ENCODE results near the gene MAPK1IP1L. TPM values are rescaled to one million over a fixed set of nuclear protein-coding genes. Genes with fewer than 3 reads are reported as not detected.
A peak's percentile ranks its signal among the peaks of the same experiment; 100 is the strongest.
"Not testable (repeated sequence)": the region's sequence is repeated elsewhere in the genome, so short reads cannot be mapped to it uniquely, and the experiment has no call there.

Gene MAPK1IP1L
- polyA plus RNA-seq, 3 donors = 105 to 121 (median 114) TPM

- DNase-seq = peak; percentile 21
Observed at GRCh38 chr14:55052269-55052930, 953 bp downstream of the MAPK1IP1L start.

DNA sequence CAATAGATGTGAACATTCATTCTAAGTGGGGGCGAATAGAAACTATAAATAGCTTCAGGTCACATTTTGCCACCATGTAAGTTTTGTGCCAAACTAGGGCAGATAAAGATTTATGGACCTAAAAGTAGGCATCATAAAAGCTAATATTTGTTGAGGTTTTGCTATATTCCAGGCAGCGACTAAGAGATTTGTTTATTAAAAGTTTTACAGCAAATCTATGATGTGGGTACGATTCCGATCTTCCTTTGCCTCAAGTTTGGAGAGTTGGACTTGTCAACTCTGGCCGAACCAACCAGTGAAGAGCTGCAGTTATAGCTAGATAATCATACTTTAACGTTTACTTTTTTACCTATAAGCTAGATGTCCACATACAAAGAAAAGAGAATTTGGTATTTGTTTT, 1.6 kb downstream of the MAPK1IP1L start:
- no peak for DNase-seq

- no peak for DNase-seq
Observed at GRCh38 chr14:55053500-55053899, 2.1 kb downstream of the MAPK1IP1L start.

DNA sequence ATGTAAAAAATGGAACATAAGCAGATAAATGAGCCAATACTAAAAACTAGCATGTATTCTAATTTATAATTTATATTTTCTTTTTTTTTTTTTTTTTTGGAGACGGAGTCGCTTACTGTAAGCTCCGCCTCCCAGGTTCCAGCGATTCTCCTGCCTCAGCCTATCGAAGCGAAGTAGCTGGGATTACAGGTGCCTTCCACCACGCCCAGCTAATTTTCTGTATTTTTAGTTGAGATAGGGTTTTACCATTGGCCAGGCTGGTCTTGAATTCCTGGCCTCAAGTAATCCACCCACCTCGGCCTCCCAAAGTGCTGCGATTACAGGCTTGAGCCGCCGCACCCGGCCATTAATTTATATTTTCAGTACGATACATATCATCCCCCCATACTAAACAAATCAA, 2.7 kb downstream of the MAPK1IP1L start:
- DNase-seq = no peak

DNA sequence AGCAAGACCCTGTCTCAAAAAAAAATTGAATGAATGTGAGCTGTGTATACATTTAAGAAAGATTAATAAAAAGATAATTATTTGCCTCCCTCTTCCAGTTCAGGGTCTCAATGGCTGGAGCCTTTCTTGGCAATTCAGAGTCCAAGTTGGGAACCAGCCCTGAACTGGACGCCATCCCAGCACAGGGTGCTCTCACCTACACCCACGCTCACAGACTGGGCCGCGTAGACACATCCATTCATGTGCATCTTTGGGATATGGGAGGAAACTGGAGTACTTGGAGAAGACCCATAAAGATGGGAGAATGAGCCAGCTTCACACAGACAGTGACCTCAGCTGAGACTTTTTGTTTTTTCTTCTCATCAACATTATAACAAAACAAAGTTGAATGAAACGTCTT, 6.5 kb downstream of the MAPK1IP1L start:
- no peak for DNase-seq

GRCh38 chr14:55059333-55059732, 7.9 kb downstream of the MAPK1IP1L start:
- no peak for DNase-seq

DNA sequence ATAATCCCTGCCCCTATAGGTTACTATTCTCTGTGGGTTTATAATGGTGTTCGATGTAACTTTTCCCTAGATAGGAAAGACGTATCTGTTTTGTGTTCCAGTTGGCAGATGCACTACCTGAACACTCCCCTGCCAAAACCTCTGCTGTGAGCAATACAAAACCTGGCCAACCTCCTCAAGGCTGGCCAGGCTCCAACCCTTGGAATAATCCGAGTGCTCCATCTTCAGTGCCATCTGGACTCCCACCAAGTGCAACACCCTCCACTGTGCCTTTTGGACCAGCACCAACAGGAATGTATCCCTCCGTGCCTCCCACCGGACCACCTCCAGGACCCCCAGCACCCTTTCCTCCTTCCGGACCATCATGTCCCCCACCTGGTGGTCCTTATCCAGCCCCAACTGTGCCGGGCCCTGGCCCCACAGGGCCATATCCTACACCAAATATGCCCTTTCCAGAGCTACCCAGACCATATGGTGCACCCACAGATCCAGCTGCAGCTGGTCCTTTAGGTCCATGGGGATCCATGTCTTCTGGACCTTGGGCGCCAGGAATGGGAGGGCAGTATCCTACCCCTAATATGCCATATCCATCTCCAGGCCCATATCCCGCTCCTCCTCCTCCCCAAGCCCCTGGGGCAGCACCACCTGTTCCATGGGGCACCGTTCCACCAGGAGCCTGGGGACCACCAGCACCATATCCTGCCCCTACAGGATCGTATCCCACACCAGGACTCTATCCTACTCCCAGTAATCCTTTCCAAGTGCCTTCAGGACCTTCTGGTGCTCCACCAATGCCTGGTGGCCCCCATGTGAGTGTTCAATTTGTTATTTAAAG, 11.3 kb downstream of the MAPK1IP1L start:
- DNase-seq = no peak

DNA sequence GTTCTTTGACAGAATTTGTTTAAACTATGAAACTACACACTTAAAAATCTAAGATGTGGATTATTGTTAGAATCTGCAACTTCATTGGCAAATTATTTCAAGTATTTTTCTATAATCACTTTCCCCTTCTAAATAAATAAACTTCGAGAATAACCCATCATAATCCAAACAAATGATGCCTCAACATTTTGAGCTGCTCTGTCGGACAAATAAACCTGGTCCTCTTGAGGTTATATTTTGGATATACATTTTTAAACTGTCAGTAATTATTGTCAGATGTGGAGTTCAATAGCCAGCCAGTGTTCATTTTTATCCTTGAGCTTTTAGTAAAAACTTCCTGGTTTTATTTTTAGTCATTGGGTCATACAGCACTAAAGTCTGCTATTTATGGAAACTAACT, 13.4 kb downstream of the MAPK1IP1L start:
- not testable (repeated sequence) for DNase-seq

DNA sequence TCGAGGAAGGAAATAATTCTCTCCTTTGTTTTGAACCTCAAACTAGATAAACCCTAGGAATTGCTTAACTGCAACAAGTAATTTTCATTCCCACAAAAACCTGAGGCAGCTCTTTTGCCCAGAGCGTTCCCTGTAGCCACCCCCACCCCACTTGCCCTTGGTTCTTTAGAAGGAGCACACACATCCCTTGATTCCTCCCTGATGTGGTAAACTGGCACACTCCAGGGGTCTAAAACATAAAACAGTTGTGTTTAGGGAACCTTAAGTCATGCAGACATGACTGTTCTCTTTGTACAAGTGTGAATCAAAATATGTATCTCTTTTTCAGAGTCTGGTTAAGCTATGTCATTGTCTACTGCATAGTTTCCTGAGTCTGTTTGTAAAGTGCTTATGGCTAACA, 14.0 kb downstream of the MAPK1IP1L start:
- DNase-seq = no peak

DNA sequence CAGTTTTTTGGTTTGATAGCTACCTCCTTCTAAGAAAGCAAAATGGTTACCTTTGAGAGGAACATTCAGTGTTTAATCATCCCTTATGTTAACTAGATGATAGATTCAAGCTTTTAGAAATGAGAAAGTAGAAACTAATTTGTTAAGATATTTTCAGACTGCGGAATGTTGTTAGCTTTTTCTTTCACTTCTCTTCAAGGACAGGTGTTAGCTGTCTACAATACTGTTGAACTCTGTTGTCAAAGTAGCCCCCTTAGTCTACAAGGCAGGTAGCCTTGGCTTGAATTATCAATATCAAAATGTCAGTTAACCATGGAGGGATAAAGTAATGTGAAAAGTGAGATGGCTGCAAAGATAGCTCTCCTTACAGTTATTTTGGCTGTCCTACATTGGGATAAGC, 14.8 kb downstream of the MAPK1IP1L start:
- DNase-seq = no peak

DNA sequence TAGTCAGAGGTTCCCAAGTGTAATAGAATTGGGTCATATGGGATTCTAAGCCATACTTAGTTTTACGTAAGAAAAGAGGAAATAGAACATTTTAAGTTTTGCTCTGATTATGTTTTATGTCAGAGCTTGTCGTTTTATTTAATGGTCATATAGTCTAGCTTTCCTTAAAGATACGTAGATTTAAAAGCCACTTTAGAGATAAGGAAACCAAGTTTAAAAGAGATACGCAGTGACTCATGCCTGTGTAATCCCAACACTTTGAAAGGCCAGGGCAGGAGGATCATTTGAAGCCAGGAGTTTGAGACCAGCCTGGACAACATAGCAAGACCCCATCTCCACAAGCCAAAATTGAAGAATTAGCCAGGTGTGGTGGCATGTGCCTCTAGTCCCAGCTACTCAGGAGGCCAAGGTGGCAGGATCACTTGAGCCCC, 19.5 kb downstream of the MAPK1IP1L start:
- DNase-seq = no peak

- DNase-seq = no peak
Observed at GRCh38 chr14:55071870-55072640, 20.6 kb downstream of the MAPK1IP1L start.

DNA sequence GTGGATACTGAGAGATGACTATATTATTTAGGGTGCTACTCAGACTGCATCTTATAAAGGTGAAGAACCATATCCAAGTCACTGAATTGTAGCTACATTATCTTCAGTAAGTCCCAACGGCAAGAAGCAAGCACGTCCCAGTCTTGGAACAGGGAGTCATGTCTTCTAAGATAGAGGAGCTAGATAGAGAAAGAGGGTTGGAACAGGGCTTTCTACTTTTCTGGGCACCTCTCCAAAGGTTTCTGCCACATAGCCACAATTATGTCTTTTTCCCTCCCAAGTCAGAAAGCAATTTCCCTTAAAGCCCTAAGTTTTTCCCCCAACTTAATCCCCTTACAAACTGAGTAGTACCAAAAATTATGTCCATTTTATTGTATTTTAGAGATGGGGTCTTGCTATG, 22.4 kb downstream of the MAPK1IP1L start:
- no peak for DNase-seq

DNA sequence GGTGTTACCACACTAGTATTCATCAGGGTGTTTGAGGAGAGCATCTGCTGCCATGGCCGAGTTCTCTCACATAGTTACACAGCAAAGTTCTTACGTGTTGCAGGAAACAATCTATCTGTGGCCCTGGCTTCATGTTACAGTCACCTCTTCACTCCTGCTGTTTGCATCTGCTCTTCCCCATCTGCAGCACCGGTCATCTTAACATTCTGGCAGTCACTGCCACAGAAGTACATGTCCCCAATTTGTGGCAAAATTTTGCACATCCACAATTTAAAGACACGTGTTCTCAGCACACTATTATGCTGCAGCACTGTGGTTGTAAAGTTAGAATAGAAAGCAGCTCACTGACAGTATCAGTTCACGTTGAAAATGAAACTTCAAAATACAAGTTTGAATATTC, 23.2 kb downstream of the MAPK1IP1L start:
- DNase-seq = no peak

DNA sequence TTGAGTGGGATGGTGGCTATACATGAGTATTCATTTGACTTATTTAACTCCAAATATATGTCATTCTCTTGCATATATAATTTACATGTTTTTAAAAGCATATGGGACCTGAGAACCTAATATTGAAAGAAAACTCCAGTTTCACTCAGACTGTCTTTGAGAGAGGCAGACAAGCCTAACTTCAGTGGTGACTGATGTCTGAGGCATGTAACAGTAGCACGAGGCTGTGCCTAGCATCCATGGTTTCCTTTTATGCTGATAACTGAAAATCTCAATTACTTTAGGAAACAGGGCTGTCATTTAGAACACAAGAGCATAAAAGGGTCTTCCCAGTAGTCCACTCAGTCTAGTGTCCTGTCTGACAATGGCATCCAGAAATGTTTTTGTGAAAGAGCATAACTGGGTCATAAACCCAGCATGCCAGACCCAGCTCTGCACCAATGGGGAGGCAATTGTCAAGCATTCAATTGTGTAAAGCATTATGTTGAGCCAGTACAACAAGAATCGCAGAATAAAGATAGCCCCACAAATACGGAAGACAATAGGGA, 24.3 kb downstream of the MAPK1IP1L start:
- DNase-seq = no peak

DNA sequence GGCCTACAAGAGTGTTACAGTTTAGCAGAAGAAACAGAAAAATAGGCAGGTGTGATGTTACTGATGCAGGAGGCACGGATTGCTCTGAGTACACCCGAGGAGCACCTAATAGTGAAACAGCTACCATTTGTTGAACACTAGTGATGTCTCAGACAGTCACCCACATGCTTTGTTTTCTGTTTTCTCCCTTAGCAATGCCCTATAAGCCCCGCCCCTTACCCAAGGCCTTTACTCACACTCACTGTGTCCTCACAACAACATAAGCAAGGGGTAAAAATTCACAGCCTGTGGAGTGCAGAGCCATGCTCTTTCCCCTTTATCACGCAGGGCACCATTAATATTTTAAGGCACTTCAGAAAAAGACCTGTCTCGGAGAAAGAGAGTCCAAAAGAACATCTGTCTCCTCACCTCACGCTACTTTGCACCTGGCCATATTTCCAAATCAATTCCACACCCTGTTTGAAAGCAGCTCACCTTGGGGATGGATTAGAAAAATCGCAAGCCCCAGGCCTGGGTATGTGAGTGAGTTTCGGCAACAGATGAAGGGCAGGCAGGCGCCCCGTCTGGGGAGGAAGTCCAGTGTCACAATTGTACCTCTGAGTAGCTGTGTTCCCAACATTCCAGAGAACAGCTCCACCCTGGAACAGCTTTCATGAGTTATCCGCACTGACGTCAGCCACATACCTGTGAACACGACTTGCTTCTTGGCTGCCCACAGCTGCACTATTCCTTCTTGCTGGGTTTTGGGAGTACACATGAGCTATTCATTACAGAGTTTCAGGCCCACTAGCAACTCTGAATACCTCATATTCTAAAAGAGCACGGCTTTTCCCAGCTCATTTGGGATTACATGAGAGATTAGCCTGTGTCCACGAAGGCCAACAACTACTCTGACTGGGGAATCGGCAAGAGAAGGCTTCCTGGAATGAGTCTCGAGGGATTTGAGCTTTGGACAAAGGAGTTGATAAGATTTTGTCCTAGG, 26.0 kb downstream of the MAPK1IP1L start:
- DNase-seq = no peak

- DNase-seq = not testable (repeated sequence)
Observed at GRCh38 chr14:55079961-55080360, 28.5 kb downstream of the MAPK1IP1L start.

DNA sequence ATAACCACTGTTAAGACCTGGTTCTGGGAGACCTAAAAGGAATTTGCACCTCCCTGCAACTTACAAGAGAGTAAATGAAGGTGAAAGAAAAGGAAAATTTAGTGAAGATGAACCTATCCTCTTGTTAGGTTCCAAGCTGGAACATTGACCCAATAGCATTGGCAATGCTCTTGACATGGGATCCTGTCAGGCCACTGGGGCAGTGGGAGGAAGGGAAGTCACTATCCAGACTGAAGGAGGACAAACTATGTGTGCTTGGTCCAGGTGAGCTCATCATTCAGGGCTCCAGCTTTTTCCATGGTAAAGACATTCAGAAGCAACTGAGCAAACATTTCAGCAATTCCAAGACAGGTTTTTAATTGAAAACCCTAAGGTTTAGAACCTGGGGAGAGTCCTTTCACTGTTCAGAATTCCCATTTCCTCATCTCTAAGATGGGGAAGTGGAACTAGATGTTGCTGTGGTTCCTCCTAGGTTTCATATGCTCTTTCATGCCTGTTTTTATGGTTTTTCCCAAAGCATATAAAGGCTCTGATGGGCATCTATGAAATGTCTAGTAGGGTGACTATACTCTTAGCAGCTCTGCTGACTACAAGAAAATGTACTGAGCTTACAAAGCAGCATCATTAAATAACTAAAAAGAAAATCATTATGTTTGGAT, 33.1 kb downstream of the MAPK1IP1L start:
- no peak for DNase-seq

GRCh38 chr14:55085060-55085660, 33.7 kb downstream of the MAPK1IP1L start:
- DNase-seq = no peak

- DNase-seq = no peak
Observed at GRCh38 chr14:55086938-55087337, 35.5 kb downstream of the MAPK1IP1L start.
